GM15510 (cell line): ENCODE results near the gene SIX3.

Experiments
- POLR2A ChIP-seq: IDR thresholded peaks from 3 replicates; pipeline ENCODE4 v1.6.1; 2011; ENCODE audit warnings: borderline replicate concordance; ENCODE audit not compliant: insufficient read length; ENCODE audit errors: extremely low read depth

The SIX3 gene

DNA sequence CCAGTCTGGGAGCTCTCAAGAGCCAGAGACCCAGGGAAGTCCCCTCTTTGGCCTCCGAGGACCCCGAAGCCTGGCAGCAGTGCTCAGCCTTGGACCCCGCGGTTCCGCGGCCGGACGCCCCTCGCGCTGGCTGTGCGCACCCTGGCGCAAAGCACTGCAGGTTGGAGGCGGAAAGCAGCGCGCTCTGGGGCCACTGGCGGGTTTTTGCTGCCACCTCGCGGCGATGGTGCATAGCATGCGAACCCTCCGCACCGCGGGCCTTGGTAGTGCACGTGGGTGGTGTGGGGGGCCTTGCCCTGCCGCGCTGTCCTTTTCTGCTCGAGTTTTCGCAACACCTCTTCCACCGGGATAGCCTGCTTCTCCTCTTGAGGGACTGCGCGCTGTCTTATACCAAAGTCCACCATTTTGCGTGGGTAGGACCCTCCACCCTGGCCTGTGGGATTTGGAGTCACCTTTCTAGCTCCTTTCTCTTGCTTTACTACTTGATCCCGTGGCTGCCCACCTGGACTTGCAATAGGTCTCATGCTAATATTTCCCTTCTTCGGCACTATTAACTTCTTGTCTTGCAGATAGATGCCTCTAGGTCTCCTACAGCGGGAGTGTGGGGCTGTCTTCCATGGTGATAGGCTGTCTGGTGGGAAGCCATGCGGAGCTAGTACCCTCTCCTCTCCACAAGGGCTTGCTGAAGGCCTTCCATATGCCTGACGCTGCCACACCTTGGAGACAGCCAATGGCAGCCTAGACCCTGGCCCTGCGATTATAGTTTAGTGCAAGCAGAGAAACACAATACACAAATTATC, 14.3 kb downstream of the SIX3 start:
- no peak for TF ChIP-seq POLR2A

DNA sequence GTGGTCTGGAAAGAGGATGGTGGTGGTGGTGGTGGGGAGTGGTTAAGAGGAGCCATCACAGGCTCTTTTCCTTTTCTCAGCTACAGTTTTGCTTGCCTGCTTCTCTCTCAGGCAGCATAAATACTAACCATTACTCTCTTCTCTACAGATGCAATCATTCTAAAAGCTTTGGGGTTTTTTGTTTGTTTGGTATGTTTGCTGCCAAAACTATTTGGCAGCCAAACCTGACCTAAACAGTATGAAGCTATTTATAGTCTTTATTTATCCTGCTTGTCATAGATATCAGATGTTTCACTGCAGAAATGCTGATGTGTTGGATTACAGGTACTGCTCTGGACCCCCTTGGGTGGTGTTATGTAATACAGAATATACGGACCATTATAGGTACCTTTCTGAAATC, 15.3 kb downstream of the SIX3 start:
- TF ChIP-seq POLR2A = no peak

DNA sequence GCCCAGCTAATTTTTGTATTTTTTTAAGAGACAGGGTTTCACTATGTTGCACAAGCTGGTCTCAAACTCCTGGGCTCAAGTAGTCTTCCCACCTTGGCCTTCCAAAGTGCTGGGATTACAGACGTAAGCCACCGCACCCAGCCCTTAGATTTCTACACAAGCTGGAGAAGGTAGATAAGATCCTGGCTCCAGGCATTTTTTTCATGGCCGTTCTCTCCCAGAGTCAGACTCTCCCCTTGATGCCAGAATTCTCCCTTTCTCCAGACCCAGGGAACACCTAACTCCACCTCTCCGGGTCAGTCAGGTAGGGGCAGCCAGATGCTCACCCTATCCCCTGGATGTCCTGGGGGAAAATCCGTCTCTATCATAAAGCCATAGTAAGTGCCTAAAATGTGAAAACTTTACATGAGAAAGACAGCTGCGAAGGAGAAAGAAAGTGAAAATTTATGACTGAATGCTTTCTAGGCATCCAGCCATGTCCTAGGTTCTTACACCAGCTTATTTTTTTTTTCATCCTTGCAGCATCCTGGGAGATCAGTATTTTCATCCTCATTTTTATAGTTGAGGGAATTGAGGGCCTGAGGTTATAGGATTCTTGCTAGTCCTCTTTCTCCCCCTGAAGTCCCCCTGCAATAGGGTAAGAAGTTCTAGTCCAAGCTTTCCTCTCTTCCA, 16.3 kb downstream of the SIX3 start:
- no peak for TF ChIP-seq POLR2A

DNA sequence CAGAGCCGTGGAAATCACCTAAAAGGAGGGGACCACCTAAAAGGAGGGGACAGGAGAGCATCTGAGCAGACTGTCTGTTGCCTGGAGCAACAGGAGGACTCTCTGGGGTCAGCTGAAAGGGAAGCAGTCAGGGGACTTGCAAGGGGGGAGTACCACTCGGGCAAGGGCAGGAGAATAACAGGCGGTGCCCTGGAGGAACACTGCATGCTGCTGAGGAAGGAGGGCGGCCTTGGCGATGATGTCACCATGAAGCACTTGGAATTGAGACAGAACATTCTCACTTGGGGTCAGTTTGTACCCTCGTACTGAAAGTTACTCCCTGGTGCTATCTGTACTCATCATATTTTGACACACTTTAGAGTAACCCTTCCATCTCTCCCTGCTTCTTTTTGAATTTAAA, 18.4 kb downstream of the SIX3 start:
- TF ChIP-seq POLR2A = no peak

DNA sequence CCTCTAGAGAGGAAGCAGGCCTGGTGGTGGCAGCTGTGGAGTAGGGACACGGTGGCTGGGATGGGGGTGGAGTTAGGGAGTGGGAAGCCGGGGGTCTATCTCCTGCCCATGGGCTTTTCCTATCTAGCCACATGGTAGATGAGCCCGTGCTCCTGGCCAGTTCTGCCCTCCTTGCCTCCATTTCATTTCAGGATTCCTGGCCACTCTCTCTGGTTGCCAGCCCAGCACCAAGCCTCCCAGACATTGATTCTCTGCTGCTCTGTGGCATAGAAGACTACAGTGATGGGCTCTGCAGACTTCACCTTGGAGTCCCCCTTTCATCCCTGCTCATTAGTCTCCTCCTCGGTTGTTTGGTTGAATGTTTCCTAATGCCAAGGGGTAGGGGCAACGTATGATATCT, 19.4 kb downstream of the SIX3 start:
- TF ChIP-seq POLR2A = no peak

DNA sequence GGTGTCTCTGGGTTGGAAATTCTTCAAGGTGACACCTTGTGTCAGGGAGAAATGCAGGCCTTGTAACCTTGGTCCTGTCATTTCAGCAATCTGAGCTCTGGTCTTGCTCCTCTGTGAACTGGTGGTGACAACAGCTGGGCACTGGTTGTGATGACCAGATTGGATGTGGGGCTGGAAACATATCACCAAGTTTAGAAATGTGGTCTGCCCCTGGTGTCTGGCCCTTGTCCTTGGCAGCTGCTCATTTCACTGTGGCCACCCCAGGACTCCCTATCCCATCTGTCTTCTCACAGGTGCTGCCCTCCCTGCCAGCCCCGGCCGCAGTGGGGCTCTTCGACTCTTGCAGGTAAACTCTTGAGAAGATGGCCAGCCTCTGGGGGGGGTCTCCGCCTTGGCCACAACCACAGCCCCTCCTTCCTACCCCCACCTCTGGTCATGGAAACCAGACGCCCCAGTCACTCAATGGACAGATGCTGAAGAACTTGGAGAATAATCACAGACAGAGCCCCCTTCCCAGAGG, 20.7 kb downstream of the SIX3 start:
- TF ChIP-seq POLR2A = no peak

DNA sequence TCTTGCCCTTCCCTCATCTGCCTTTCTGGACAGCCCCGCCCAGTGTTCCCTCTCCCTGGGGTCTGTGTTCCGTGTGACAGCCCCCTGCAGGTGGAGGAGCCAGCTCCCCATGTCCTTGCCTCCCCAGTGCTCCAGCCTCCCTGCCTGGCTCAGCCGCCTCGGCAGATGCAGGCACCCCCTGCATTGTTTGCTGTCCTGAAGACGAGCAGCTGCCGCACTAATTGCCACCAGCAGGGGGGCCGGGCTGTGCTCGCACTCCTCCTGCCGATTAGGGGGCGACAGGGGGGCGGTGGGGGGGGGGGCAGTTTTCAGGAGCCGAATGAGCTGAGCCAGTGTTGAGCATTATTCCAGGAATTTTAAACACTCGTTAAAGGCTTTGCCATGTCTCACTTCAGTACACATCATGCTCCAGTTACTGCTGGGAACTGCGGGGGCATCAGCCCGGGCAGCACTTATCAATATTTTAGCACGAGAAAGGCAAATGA, 23.3 kb downstream of the SIX3 start:
- TF ChIP-seq POLR2A = no peak

DNA sequence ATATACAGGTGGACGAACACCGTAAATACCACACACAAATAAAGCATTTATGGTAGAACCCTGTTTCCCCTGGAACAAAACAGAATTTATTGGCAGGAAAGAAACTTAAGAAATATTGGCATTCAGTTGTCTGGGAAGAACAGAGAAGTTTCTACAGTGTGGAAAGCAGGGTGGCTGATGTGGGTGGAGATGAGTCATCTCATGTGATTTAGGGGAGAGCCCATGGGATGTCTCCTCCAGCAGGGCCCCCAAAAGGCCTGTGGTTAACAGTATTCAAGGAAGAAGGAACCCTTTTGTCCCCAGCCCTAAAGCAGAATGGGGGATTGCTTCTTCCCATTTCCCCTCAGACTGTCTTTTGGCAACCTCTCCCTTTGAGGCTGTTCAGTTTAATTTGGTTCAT, 24.2 kb downstream of the SIX3 start:
- TF ChIP-seq POLR2A = no peak

DNA sequence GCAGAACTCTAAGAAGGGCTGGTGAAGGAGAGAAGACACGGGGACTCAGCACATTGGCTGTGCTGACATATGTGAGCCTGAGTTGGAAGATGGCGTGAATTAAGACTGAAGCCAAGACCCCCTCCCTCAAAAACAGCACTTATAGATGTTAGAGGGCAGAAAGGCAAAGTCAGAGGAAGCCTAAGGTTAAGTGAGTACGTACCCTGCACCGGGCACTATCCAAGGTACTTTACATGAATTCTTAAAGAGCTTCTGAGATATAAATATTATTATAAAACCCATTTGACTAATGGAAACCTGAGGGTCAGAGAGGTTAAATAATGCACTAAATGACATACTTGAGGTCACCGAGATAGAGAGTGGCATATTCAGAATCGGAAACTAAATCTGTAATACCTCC, 25.6 kb downstream of the SIX3 start:
- TF ChIP-seq POLR2A = no peak

DNA sequence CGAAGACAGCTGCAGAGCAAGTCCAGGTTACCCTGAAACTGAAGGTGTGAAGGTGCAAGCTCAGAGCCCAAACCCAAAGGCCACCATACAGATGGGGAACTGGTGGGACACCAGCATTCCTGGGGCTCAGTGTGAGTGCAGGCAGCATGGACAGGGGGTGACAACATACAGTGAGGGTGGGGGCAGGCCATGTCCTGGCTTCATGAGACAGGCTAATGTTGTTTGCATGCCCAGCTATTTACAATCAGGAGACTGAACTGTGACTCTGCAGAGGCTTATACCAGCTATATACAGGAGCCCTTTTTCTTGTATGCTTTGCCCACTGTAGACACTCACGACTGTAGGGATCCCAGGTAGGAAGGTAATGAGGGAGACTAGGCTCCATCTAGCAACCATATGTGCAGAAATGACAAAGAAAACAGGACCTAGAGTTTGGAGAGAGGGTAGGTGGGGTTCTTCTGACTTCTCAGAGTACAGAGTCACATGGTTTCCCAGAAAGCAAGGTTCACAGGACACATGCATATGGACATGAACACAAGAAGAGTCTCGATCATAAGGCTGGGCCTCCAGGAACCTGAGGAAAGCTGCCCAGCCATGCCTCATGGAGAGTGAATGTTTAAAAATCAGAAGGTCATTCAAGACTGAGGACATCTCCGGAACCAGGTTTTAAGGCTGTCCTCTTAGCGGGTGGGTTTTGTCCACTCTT, 26.4 kb downstream of the SIX3 start:
- no peak for TF ChIP-seq POLR2A

DNA sequence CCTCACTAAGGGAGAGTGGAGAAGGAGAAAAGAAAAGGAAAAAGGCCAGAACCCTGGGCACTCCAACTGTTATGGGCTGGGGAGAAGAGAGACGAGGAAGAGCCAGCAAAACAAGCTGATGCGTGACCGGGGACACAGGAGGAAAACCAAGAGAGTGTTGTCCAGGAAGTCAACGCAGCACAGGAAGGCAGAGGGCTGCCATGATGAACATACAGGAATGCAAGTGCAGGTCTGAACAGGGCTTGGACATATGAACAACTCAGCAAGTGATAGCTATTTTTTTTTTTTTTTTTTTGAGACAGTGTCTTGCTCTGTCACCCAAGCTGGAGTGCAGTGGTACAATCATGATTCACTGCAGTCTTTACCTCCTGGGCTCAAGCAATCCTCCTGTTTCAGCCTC, 28.4 kb downstream of the SIX3 start:
- TF ChIP-seq POLR2A = no peak

DNA sequence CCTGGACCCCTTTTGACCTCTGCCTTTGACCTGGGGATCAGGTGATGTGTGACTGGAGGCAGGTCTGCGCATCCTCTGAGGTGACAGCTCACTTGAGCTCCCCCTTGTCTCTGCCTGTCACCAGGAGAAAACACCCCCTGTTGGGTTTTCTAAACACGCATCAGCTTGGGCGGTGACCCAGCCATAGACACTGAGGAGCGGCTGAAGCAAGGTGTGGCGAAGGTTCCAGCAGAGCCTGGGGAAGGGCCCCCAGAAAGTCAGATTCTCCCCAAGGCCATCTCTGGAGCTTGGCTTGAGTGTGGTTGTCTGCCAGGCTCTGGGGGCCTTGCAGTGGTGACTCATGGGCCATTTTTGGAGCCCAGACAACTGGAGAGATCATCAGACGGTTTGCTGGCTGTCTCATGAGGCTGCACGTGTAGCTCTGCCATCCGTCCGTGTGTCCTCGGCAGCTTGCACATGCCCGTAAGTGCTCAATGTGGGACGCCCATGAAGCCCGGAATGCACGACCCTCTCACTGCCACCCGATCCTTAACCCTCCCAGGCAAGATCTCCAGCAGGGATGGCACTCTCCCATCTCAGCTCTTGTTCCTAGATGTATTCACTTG, 29.4 kb downstream of the SIX3 start:
- TF ChIP-seq POLR2A = no peak

DNA sequence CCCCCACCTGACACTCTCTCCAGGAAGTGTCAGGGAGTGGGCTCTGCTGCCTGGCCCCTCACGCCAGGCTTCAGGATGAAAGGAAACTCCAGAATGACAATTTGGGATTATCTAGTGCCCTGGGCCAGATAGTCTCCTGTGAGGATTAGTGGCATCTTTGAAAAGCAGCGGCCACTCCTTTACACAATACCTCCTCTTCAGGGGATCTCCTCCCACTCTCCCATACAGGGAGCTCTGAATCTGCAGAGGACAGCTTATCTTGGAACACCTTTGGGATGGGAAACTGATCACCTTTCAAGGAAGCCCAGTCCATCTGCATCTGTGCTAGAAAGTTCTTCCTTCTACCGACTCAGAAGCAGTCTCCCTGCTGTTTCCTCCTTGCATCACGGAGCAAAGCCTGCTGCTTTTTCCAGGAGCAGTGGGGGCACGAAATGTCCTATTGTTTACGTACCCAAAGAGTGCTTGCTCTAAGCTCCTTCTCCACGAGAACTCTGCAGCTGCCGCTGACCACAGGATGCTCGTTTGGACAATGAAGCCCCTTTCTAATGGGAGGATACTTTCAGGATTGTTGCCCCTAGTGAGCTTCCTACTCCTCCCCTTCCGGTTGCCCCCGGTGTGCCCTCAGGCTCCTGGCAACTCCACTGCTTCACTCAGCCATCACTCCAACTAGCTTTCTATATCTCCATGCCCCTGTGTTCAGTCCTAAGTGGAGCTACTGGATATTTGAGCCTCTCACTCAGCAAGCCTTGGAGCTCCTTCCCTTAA, 31.5 kb downstream of the SIX3 start:
- no peak for TF ChIP-seq POLR2A

DNA sequence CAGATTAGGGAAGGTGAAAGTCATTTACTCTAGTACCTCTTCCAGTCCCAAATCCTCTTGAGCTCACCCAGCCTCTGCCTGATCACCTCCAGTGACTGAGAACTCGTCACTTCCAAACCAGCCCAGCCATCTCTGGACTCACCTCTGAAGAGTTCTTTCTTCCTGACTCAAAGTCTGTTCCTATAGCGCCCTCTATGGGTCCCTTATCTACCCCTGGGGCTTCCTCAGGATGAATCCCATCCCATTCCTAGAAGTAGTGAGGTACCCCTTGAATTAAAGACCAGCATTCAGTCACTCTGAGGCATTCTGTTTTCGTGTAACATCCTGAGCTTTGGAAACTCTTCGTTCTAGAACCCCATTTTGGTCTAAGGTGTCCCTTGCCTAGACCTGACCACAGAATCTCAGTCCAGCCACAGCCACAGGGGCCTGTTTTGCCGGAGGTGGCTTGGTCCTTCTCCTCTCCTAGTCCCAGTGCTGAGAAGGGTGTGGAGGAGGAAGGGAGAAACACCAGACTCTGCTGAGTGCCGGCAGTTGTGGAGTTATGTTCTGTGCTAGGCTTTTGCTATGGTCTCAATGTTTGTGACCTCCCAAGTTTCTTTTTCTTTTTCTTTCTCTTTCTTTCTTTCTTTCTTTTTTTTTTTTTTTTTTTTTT, 32.7 kb downstream of the SIX3 start:
- TF ChIP-seq POLR2A = no peak
